ENCODE data around the gene RXFP3.
"Not testable (repeated sequence)": the region's sequence is repeated elsewhere in the genome, so short reads cannot be mapped to it uniquely, and the experiment has no call there.

Gene RXFP3

GRCh38 chr5:33937017-33937706 lies 976 bp downstream of the RXFP3 start:
- no peak for DNase-seq

- no peak for DNase-seq
Measured at GRCh38 chr5:33937707-33938506, 1.7 kb downstream of the RXFP3 start.

- no peak for DNase-seq
Measured at GRCh38 chr5:33938507-33938796, 2.3 kb downstream of the RXFP3 start.

- DNase-seq, result no peak
Measured at GRCh38 chr5:33938881-33939280, 2.7 kb downstream of the RXFP3 start.

- DNase-seq, result no peak
Measured at GRCh38 chr5:33939556-33940262, 3.5 kb downstream of the RXFP3 start.

GRCh38 chr5:33941090-33941489 lies 4.9 kb downstream of the RXFP3 start:
- no peak for DNase-seq

- no peak for DNase-seq
Measured at GRCh38 chr5:33944543-33945132, 8.5 kb downstream of the RXFP3 start.

- not testable (repeated sequence) for DNase-seq
Measured at GRCh38 chr5:33952175-33952574, 16.0 kb downstream of the RXFP3 start.

- DNase-seq, result no peak
Measured at GRCh38 chr5:33957577-33958150, 21.5 kb downstream of the RXFP3 start.

GRCh38 chr5:33958176-33958575 lies 22.0 kb downstream of the RXFP3 start:
- DNase-seq, result no peak

GRCh38 chr5:33964132-33964700 lies 28.0 kb downstream of the RXFP3 start:
- peak; percentile 45 for DNase-seq

GRCh38 chr5:33966805-33967204 lies 30.6 kb downstream of the RXFP3 start:
- DNase-seq, result no peak

- DNase-seq, result no peak
Measured at GRCh38 chr5:33968211-33969005, 32.2 kb downstream of the RXFP3 start.

GRCh38 chr5:33969572-33970452 lies 33.6 kb downstream of the RXFP3 start:
- peak; percentile 67 for DNase-seq

GRCh38 chr5:33973271-33973670 lies 37.1 kb downstream of the RXFP3 start:
- no peak for DNase-seq

GRCh38 chr5:33975852-33976251 lies 39.7 kb downstream of the RXFP3 start:
- no peak for DNase-seq

- DNase-seq, result no peak
Measured at GRCh38 chr5:33976307-33976706, 40.1 kb downstream of the RXFP3 start.

GRCh38 chr5:33978306-33978705 lies 42.1 kb downstream of the RXFP3 start:
- DNase-seq, result no peak

- DNase-seq, result no peak
Measured at GRCh38 chr5:33980030-33980429, 43.8 kb downstream of the RXFP3 start.

- no peak for DNase-seq
Measured at GRCh38 chr5:33981408-33982162, 45.4 kb downstream of the RXFP3 start.

Data from hematopoietic multipotent progenitor cell treated with erythropoietin and hydrocortisone succinate and interleukin-3 and kit ligand, for 4 days (in vitro differentiated cells).